GM12891 (cell line): Measurements from ENCODE around the gene PTH2. TPM values are rescaled to one million over a fixed set of nuclear protein-coding genes. Genes with fewer than 3 reads are reported as not detected.

Source experiments
- DNase-seq: peaks from one replicate; pipeline ENCODE4 v3.0.0; 2011; ENCODE audit warnings: low spot score; ENCODE audit not compliant: insufficient read length
- FAIRE-seq: peaks from 2 replicates; lab custom pipeline; 2011; peaks lifted over from hg19 to GRCh38; lab: Jason Lieb, UNC
- PAX5 ChIP-seq: IDR thresholded peaks from 2 replicates; pipeline ENCODE4 v1.6.1; 2011; ENCODE audit warnings: low read length, moderate library complexity, mild to moderate bottlenecking; ENCODE audit not compliant: insufficient read depth, severe bottlenecking
- POLR2A ChIP-seq: IDR thresholded peaks from 2 replicates; pipeline ENCODE4 v1.6.1; 2011; ENCODE audit warnings: low read depth, low read length, control low read depth
- POLR2AphosphoS5 ChIP-seq: IDR thresholded peaks from 2 replicates; pipeline ENCODE4 v1.6.1; 2011; ENCODE audit warnings: low read depth, low read length, control low read depth
- POU2F2 ChIP-seq: IDR thresholded peaks from 2 replicates; pipeline ENCODE4 v1.6.1; 2011; ENCODE audit warnings: low read depth, mild to moderate bottlenecking, control low read depth, low read length, moderate library complexity
- SPI1 ChIP-seq: IDR thresholded peaks from 2 replicates; pipeline ENCODE4 v1.6.1; 2011; ENCODE audit warnings: low read depth, low read length, control low read depth
- TAF1 ChIP-seq: IDR thresholded peaks from 2 replicates; pipeline ENCODE4 v1.6.1; 2011; ENCODE audit warnings: low read depth, low read length, control low read depth
- polyA plus RNA-seq: library from polyadenylated mRNA; unstranded; fragments of >200 nt; gene quantifications from one replicate; pipeline ENCODE4 v1.2.1, GENCODE V29; 2012; ENCODE audit warnings: low read depth, missing spikeins, inconsistent platforms; ENCODE audit not compliant: missing spikeins

PTH2 gene
- not detected for polyA plus RNA-seq

GRCh38 chr19:49423071-49423984 is at the start of gene PTH2:
PTH2 (minus strand) TSS chr19:49423441; CDS start chr19:49423339, 102 bp downstream.
- no peak for TF ChIP-seq POU2F2
- 0 out of 2 replicates have a peak, but pooled peaks have one; percentile 13 for TF ChIP-seq SPI1
- TF ChIP-seq PAX5: no peak
- DNase-seq (no peak), FAIRE-seq (no peak)

DNA sequence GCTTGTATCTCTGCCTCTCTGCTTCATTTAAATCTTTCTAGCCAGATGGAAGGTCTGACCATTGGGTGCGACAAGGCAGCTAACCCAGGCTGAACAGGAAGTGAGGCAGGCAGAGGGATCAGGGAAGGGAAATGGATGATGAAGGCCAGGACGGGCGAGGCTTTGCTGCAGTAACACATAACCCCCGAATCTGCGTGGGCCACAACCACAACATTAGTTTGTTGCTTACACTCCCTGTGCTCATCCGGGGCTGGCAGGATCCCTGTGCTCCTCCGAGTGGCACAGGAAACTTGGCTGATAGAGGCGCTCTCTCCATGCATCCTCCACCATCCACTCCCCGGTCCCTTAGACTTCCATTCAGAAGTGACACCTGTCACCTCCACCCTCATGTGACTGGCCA is 49.7 kb upstream of the PTH2 start:
- DNase-seq (no peak), FAIRE-seq (no peak)
- TF ChIP-seq SPI1 (no peak), POLR2AphosphoS5 (no peak)

DNA sequence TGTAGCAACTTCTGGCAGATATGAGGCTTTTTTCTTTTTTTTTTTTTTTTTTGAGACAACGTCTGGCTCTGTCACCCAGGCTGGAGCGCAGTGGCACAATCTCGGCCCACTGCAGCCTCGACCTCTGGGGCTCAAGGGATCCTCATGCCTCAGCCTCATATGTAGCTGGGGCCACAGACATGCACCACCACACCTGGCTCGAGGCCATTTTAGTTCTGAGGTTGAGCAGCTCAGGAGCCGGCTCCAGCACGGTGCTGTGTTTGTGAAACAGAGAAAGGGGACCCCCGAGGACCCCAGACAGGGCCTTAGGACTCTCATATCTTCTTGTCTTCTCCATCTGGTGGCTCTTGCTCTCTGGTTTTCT is 47.4 kb upstream of the PTH2 start:
- DNase-seq (no peak), FAIRE-seq (no peak)
- no peak for TF ChIP-seq POLR2A
- no peak for TF ChIP-seq POU2F2
- TF ChIP-seq TAF1: no peak
- no peak for TF ChIP-seq PAX5
- no peak for TF ChIP-seq SPI1
- no peak for TF ChIP-seq POLR2AphosphoS5

GRCh38 chr19:49469828-49470614 is 46.8 kb upstream of the PTH2 start:
- DNase-seq: no peak
- TF ChIP-seq SPI1: peak; percentile 16; the same call in 1 of the 2 replicates
- TF ChIP-seq POU2F2: peak; percentile 79; the same call in 1 of the 2 replicates
- no peak for TF ChIP-seq POLR2A
- TF ChIP-seq POLR2AphosphoS5: no peak
- no peak for TF ChIP-seq PAX5
- FAIRE-seq: peak; percentile 96

- DNase-seq (peak; percentile 77), FAIRE-seq (peak; percentile 89)
- TF ChIP-seq POU2F2: 0 out of 2 replicates have a peak, but pooled peaks have one; percentile 10
- peak; percentile 61 for TF ChIP-seq SPI1
- no peak for TF ChIP-seq POLR2A
- TF ChIP-seq POLR2AphosphoS5: no peak
These were observed 45.7 kb upstream of the PTH2 start for GRCh38 chr19:49468746-49469447.

GRCh38 chr19:49468199-49468598 is 45.0 kb upstream of the PTH2 start:
- DNase-seq: no peak
- no peak for TF ChIP-seq SPI1
- no peak for TF ChIP-seq POLR2AphosphoS5
- no peak for TF ChIP-seq POLR2A
- TF ChIP-seq TAF1: no peak
- TF ChIP-seq PAX5: no peak
- no peak for FAIRE-seq

DNA sequence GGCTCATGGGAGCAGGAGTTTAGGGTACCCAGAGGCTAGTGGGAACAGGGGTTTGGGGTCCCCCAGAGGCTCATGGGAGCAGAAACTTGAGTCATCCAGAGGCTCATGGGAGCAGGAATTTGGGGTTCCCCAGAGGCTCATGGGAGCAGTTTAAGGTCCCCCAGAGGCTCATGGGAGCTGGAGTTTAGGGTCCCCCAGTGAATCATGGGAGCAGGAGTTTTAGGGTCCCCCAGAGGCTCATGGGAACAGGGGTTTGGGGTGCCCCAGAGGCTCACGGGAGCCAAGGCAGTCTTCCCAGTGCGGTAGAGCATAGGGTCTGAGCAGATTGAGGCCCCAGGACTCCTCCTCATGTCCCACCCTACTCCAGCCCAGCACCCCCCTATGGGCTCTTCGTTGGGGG is 42.1 kb upstream of the PTH2 start:
- DNase-seq (no peak), FAIRE-seq (no peak)
- TF ChIP-seq POLR2AphosphoS5 (no peak), SPI1 (no peak), TAF1 (no peak), POLR2A (no peak), PAX5 (no peak), POU2F2 (no peak)

DNA sequence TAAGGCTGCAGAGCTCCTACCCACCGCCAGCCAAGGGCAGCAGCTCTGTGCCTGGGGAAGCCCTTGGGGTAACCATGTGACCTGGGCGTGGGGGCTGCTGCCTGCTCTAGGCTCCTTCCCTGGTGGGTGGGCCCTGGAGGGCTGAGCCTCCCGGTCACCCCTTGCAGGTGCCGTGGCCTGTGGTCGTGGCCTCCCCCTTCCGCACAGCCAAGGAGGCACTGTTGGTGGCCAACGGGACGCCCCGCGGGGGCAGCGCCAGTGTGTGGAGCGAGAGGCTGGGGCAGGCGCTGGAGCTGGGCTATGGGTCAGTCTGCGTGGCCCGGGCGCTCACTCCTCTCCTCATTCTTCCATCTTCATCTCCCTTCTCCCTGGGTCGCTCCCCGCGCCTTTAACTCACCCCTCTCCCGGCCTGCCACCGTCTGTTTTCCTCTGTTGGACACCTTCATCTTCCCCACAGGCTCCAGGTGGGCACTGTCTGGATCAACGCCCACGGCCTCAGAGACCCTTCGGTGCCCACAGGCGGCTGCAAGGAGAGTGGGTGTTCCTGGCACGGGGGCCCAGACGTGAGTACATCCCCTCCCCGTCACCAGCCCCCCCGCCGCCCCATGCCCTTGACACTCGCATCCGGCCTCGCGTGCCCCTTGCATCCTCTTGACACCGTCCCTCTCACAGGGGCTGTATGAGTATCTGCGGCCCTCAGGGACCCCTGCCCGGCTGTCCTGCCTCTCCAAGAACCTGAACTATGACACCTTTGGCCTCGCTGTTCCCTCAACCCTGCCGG is 40.9 kb upstream of the PTH2 start:
- FAIRE-seq (no peak), DNase-seq (no peak)
- TF ChIP-seq POU2F2 (no peak), TAF1 (no peak), PAX5 (no peak), POLR2AphosphoS5 (no peak), POLR2A (no peak), SPI1 (no peak)

DNA sequence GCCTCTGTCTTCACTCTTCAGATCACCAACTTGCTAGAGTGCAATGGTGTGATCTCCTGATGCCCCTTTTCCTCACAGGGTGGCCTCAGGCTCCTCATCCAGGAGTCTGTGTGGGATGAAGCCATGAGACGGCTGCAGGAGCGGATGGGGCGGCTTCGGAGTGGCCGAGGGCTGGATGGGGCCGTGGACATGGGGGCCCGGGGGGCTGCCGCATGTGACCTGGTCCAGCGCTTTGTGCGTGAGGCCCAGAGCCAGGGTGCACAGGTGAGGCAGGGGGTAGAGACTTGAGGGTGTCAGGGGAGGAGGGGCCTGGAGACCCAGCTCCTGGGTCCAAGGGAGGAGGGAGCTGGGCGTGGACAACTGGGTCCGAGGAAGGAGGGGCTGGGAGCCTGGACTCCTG is 39.3 kb upstream of the PTH2 start:
- no peak for DNase-seq
- no peak for FAIRE-seq
- no peak for TF ChIP-seq PAX5
- no peak for TF ChIP-seq POLR2AphosphoS5
- TF ChIP-seq SPI1: no peak
- TF ChIP-seq POU2F2: no peak
- TF ChIP-seq POLR2A: no peak
- no peak for TF ChIP-seq TAF1
